ENCODE results near the gene WFDC5. TPM values are rescaled to one million over a fixed set of nuclear protein-coding genes. Genes with fewer than 3 reads are reported as not detected.
"Not testable (repeated sequence)": the region's sequence is repeated elsewhere in the genome, so short reads cannot be mapped to it uniquely, and the experiment has no call there.

The WFDC5 gene
- total RNA-seq, 4 donors from 2014 or later, result not detected

DNA sequence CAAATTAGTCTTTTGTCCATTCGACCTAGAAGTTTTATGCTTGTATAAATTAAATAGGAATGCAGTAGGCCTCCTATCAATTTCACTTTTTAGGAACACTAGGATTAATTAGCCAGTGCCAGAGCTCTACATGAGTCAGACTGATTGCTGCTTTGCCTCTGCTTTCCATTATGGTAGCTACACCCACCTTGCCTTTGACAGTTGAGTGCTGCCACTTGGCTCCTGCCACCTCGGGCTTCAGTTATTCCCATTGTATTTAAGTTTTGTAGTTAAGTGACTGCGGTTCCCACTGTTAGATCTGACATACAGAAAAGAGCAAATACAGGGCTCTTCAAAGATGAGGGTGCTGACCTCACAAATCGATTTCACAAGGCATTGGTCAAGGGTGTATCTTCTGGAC is 25.9 kb upstream of the WFDC5 start:
- H3K27me3 ChIP-seq, result no peaks in the 10 kb centered on the region

DNA sequence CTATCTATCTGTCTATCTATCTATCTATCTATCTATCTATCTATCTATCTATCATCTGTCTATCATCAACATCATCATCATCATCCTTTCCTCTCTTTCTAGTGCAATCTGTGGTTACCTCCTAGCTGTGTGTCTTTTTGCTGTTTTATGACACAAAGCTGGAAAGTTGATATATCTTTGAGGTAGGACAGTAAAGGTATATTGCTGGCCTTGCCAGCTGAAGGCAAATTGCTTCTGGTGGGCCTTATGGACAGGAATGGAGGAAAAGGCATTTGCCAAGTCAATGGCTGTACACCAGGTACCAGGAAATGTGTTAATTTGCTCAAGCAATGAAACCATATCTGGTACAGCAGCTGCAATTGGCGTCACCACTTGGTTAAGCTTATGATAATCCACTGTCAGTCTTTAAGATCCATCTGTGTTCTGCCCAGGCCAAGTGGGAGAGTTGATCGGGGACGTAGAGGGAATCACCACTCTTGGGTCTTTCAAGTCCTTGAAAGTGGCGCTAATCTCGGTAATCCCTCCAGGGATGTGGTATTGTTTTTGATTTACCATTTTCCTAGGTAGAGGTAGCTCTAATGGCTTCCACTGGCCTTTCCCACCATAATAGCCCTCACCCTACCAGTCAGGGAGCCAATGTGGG is 24.9 kb upstream of the WFDC5 start:
- H3K4me1 ChIP-seq; H3K27ac ChIP-seq; DNase-seq; H3K27me3 ChIP-seq; H3K36me3 ChIP-seq; H3K9me3 ChIP-seq; intact Hi-C loops (cut with DNase I; ENCODE audit: low total_unique reads); H3K4me3 ChIP-seq: not testable (repeated sequence)

More for the DNA sequence above, 25.9 kb upstream of the WFDC5 start:
- H3K4me1 ChIP-seq, result no peaks in the 10 kb centered on the region
- H3K36me3 ChIP-seq, result no peaks in the 10 kb centered on the region
- no peaks in the 10 kb centered on the region for H3K9me3 ChIP-seq
- TF ChIP-seq, protein P1, sequence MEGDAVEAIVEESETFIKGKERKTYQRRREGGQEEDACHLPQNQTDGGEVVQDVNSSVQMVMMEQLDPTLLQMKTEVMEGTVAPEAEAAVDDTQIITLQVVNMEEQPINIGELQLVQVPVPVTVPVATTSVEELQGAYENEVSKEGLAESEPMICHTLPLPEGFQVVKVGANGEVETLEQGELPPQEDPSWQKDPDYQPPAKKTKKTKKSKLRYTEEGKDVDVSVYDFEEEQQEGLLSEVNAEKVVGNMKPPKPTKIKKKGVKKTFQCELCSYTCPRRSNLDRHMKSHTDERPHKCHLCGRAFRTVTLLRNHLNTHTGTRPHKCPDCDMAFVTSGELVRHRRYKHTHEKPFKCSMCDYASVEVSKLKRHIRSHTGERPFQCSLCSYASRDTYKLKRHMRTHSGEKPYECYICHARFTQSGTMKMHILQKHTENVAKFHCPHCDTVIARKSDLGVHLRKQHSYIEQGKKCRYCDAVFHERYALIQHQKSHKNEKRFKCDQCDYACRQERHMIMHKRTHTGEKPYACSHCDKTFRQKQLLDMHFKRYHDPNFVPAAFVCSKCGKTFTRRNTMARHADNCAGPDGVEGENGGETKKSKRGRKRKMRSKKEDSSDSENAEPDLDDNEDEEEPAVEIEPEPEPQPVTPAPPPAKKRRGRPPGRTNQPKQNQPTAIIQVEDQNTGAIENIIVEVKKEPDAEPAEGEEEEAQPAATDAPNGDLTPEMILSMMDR (IDR thresholded peaks at IDR 0.05), result no peak
- TF ChIP-seq POLR2A (IDR thresholded peaks at IDR 0.05), result no peak
- H3K27ac ChIP-seq, result no peak overlapping the region
- DNase-seq, result no peak
- intact Hi-C loops (cut with DNase I; ENCODE audit: low total_unique reads), result no loop called here
- H3K4me3 ChIP-seq, result no peak overlapping the region

DNA sequence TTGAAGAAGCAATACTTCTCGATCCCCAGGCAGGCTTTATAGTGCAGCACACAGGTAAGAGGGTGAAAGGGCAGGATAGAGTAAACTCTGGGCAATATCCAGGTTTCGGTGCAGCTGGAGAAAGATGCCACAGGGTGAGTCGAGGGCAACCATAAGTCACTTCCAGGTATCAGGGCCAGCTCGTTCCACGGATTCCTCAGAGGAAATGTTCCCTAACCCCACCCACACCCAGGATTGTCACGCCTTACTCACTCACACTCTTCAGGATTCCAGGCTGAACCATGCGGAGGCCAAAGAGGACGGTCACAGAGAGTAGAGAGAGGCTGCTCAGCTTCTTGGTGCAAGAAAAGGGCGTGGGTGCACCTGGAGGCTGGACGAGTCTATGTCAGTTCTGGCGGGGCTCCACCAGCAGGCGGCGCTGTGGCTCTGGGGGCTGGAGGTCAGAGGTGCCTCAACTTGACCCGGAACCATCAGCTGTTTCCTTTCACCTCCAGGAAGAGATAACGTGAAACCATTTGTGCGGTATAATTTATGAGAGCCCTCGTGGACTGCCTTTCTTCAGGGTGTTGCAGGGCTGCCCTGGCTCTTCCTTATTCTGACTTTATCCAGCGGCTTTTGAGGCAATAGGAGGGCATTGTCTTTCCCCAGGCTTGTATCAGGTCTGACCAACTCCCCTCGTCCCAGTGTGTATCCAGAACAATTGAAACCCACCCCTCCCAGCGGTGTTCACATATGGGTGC is 23.8 kb upstream of the WFDC5 start:
- Histone ChIP-seq H3K9me3 (no peaks in the 10 kb centered on the region), H3K36me3 (no peaks in the 10 kb centered on the region), H3K27ac (no peak overlapping the region), H3K27me3 (no peaks in the 10 kb centered on the region), H3K4me1 (no peaks in the 10 kb centered on the region), H3K4me3 (no peak overlapping the region)
- TF ChIP-seq, protein P1 (IDR thresholded peaks at IDR 0.05), result peak in 1 of 4 experiments; percentile 16
- no peak for TF ChIP-seq POLR2A (IDR thresholded peaks at IDR 0.05)
- no peak for DNase-seq
- intact Hi-C loops (cut with DNase I; ENCODE audit: low total_unique reads), result no loop called here

DNA sequence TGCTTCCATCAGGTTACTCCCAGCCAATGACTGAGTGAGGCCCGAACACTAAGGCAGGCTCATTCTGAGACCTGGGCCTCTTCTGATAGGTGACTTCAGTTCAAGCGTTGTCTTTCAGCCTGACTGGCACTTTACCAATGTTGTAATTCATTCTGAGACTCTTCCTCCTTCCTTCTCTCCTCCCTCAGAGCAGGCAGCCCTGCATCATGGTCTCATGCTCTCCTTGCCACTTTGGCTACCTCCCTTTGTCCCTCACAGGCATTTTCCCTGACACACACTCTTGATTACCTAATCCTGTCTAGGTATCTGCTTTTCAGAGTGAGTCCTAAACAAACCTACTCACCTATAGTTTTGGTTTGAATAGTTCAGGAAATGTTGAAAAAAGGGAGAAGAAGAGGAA is 21.9 kb upstream of the WFDC5 start:
- no peaks in the 10 kb centered on the region for H3K36me3 ChIP-seq
- H3K4me1 ChIP-seq, result no peaks in the 10 kb centered on the region
- no peak for TF ChIP-seq POLR2A (IDR thresholded peaks at IDR 0.05)
- TF ChIP-seq, protein P1 (IDR thresholded peaks at IDR 0.05), result no peak
- no peak overlapping the region for H3K4me3 ChIP-seq
- H3K27me3 ChIP-seq, result no peaks in the 10 kb centered on the region
- no peak for DNase-seq
- no peak overlapping the region for H3K27ac ChIP-seq
- H3K9me3 ChIP-seq, result no peaks in the 10 kb centered on the region
- intact Hi-C loops (cut with DNase I; ENCODE audit: low total_unique reads), result no loop called here

DNA sequence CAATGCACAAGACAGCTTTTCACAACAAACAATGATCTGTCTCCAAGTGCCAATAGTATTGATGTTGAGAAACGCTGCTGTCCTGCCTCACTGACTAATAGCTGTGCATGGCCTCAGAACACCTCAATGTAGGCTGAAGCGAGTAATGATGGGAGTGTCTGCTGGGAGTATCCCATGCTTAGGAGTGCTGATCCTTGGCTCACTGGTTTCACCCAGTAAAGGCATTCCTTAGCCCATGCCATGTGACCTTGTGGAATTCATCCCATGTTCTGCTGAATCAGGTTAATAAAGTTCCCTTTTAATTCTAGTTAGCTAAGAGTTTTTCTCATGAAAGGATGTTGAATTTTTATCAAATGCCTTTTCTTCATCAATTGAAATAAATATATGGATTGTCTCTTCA is 13.1 kb upstream of the WFDC5 start:
- Histone ChIP-seq H3K4me1 (no peaks in the 10 kb centered on the region), H3K4me3 (no peak overlapping the region), H3K27ac (no peak overlapping the region), H3K36me3 (no peaks in the 10 kb centered on the region), H3K27me3 (no peaks in the 10 kb centered on the region), H3K9me3 (no peaks in the 10 kb centered on the region)
- TF ChIP-seq, protein P1 (IDR thresholded peaks at IDR 0.05), result no peak
- TF ChIP-seq POLR2A (IDR thresholded peaks at IDR 0.05), result no peak
- intact Hi-C loops (cut with DNase I; ENCODE audit: low total_unique reads), result no loop called here
- DNase-seq, result no peak
